Stimulated activated CD4-positive, alpha-beta T cell treated with anti-CD3 and anti-CD28 coated beads, Interleukin-4, amount 100 ng/mL, for 24 hours (primary cell): Measurements from ENCODE around the gene SCLT1.

Experiments used
- DNase-seq: peaks from one replicate; pipeline ENCODE4 v3.0.0-alpha.2; 2020

The SCLT1 gene

DNA sequence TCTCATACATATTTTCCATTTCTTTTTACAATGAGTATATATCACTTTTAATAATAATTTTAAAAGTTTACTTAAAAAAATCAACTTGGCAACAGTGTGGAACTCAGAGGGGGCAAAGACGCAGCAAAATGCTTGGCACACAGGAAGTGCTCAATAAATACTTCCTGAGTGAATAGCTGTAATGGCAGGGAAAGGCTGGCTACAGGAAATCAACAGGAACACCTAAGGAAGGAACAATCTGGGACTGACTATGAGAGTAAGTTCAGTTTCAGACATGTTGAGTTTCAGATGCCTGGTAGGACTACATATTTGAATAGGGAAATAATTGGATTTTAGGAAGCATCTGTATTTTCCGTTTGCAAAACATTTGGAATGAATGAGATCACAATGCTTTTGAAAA is 137.6 kb downstream of the SCLT1 start:
- DNase-seq = no peak

GRCh38 chr4:128954941-128955340 is 138.4 kb downstream of the SCLT1 start:
- no peak for DNase-seq

DNA sequence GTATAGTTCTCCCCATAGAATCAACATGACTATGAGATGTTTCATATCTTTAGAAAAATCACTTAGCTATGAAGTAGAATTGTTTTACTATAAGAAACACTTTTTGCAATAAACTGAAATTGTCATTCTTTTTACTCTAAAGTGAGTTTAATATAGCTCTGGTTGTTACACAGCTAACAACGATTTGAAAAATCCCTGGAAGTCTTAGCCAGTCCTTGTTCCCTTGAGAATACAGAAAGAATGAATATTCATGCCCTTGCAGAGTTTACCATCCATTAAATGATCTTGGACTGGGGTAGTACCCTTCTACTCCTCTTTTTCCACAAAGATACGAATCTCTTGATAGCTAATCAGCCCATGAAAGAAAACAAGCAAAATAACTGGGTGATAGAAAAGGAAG is 142.0 kb downstream of the SCLT1 start:
- no peak for DNase-seq

DNA sequence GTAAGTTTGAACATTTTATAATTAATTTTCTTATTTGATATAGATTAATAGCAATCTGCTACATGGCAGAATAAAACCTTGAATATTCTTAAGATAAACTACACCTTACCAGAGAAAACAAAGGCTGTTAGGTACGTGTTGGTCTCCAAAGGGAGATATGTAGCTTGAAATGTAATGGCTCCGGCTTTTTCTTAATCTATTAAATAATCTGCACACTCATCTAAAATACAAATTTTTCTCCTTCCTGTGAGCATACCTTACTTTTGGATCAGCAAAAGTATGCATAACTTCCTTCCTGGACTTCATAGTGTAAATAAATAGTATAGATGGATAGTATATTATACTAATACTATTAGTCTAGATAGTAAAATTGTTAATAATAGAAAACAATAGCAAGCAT is 142.5 kb downstream of the SCLT1 start:
- DNase-seq = no peak

GRCh38 chr4:128946916-128947315 is 146.4 kb downstream of the SCLT1 start:
- no peak for DNase-seq

GRCh38 chr4:128942607-128943006 is 150.7 kb downstream of the SCLT1 start:
- DNase-seq = no peak

DNA sequence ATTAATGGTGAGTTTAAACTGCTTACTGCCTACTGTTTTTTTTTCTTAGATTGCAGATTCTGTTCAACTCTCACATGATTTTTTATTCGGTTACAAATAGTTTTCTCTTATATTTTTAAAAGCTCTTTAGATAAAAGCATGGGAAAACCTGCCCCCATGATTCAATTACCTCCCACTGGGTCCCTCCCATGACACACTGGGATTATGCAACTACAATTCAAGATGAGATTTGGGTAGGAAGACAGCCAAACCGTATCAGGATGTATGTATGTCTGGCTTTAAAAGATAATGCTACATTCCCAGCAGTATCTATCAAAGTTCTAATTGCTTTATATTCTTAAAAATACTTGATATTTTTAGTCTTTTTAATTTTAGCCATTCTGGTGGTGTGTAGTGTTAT is 152.4 kb downstream of the SCLT1 start:
- DNase-seq = no peak

DNA sequence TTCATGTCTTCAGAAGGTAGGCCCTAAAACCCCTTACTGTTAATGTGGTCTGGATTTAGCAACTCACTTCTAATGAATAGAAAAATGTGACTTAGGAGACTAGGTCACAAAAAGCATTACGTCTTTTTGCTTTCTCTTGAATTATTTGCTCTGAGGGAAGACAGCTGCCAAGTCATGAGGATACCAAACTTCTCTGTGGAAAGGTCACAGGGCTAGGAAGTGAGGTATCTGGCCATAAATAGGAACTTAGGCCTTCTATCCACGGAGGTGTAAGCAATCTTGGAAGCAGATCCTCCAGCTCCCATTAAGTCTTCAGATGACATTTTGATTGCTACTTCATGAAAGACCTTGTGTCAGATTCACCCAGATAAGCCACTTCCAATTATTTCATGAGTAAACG is 163.3 kb downstream of the SCLT1 start:
- no peak for DNase-seq

DNA sequence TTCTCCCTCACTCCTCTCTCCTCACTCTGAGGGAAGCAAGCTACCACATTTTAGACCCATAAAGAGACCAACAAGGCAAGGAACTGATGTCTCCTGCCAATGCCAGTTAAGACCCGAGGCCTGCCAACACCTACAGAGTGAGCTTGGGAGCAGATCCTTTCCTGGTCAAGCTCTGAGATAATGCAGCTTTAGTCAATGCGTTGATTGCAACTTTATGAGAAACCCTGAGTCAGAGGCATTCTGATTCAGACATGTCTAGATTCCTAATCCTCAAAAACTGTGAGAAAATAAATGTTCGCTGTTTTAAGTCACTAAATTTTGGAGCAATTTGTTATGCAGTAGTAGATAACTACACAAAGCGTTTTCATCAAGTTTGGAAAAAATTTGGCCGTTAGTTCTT is 168.4 kb downstream of the SCLT1 start:
- no peak for DNase-seq

DNA sequence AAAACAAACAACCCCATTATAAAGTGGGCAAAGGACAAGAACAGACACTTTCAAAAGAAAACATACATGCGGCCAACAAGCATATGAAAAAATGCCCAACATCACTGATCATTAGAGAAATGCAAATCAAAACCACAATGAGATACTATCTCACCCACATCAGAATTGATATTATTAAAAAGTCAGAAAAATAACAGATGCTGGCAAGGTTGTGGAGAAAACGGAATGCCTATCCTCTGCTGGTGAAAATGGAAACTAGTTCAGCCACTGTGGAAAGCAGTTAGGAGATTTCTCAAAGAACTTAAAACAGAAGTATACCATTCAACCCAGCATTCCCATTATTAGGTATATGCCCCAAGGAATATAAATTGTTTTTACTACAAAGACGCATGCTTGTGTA is 171.4 kb downstream of the SCLT1 start:
- no peak for DNase-seq

GRCh38 chr4:128917781-128918180 is 175.6 kb downstream of the SCLT1 start:
- no peak for DNase-seq

DNA sequence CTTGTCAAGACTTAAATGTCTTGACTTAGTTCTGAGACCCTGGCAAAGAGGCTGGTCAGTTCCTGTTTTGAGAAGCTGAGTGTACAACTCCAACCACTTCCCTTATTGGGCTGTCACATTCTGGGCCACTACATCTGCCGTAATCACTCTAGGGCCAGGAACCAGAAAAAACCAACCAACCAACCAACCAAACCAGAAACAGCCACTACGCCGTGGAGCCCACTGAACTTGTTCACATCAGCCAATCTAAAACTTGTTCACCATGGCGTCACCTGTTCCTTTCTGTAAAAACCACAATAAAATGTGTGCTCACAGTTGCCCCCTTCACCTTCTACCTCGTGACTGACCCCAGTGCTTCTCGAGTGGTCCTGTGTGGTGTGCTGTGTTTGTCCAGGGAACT is 176.5 kb downstream of the SCLT1 start:
- peak; percentile 3 for DNase-seq

DNA sequence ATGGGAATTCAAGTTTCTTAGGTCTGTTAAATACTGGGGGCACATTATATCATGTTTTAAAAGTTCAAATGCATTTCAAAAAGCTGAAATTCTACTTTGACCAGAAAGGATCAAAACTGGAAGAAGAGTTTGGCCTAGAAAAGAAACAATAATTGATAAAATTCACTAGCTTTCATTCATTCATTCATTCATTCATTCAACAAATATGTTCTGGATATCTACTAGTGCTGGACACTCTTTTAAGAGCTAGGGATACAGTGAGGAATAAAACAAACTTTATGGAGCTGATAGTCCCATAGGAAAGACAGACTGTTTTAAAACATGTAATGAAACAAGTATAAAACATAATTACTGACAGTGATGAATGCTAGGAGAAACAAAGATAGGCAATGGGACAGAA is 177.8 kb downstream of the SCLT1 start:
- DNase-seq = no peak

DNA sequence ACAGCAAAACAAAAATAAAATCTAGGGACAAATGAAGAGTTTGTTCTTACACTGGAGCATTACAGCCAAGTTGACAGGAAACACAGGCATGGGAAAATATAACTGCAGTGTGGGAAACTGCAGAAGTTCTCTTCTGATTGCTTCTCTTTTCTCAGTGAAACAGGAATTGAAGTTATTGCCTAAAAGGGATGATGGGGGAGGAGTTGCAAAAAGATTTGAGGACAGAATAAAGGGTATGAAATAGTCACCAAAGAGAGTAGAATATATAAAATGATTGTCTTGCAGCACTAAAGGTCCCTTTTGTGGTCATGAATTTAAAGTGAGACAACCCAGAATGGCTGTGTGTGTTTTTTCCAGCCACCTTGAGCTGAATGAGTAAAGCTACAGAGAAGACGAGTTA is 180.1 kb downstream of the SCLT1 start:
- DNase-seq = no peak

GRCh38 chr4:128908735-128909134 is 184.6 kb downstream of the SCLT1 start:
- DNase-seq = no peak

DNA sequence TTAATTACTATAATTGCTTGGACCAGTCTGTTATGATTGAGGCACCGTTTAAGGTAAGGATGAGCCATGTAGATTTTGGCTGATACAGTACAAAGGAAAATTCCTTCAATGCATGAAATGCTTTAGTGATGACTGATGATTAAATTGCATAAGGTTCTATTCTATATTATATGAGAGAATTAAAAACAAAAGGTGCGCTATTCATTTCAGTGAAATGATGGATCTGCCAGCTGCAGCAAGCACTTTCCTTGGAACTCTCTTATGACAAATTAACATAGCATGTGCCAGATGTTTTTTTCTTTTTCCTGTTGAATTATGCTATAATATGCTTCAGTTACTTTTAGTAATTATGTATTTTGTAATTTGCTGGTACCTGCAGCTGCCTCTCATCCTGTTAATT is 185.4 kb downstream of the SCLT1 start:
- no peak for DNase-seq

GRCh38 chr4:128906581-128906980 is 186.8 kb downstream of the SCLT1 start:
- DNase-seq = no peak

- no peak for DNase-seq
Measured at GRCh38 chr4:128904821-128905220, 188.5 kb downstream of the SCLT1 start.

DNA sequence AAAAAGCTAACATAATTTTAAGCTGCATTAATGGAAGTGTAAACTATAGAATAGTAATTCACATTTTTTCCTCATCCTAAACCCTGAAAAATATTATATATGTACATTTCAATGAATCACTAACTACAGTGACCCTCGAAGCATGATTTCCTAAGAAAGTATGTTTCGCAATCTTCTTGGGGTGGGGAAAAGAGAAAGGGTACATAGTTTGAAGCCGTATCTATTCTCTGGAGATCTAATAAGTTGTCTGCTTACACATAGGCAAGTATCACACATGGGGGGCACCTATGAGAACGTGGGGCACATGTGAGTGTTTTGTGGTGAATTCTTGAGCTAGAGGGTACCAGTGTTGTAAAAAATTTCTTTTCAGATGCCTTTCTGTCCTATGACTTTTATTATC is 212.7 kb downstream of the SCLT1 start:
- no peak for DNase-seq

DNA sequence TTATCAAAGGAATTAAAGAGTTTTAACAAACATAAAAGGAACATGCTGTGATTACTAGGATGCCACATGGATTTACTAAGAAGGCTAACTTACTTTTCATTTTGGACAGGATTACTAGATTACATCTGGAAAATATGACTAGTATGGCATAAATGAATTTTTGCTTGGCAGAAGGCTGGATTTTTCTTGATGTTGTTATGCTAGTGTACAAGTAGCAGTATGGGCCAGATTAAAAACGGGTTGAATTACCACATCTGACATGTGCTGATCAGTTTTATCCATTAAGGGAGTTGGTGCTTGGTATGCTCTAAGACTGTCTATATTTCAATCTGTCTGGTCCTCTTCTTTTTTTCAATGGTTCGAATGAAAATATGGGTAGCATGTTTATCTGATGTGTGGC is 213.4 kb downstream of the SCLT1 start:
- DNase-seq = no peak

DNA sequence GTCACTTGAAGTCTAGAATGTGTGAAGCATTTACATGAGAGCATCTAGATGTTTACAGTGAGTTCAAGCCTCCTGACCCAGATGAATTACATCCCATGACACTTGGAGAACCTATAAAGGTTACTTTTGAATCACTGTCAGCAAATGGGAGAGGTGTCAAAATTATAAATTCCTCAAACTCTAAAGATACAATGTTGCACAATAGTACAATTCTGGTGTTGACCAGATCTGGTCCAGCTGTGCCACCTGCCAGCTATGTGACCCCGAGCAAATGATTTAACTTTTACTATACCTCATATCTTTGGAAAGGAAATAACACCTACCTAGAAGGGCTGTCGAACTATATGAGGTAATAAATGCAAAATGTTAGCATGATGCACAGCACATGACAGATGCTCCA is 214.1 kb downstream of the SCLT1 start:
- DNase-seq = no peak

DNA sequence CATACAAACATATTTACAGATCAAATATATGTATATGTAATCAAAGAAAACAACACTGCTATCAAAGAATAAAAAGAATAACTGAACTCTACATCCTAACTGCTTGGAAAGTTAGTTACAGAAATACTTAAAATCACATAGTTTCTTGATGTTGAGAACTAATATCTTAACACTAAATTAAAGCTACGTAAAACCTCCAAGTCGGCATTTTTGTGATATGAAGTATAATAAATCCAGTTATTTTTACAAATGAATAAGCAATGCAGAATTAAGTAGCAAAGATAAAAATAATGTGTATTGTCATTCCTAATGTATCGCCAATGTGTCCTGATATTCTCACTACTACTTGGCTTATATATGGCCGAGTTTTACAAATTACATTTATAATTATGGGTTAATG is 215.4 kb downstream of the SCLT1 start:
- DNase-seq = no peak

- DNase-seq = no peak
Measured at GRCh38 chr4:128876200-128876599, 217.1 kb downstream of the SCLT1 start.

DNA sequence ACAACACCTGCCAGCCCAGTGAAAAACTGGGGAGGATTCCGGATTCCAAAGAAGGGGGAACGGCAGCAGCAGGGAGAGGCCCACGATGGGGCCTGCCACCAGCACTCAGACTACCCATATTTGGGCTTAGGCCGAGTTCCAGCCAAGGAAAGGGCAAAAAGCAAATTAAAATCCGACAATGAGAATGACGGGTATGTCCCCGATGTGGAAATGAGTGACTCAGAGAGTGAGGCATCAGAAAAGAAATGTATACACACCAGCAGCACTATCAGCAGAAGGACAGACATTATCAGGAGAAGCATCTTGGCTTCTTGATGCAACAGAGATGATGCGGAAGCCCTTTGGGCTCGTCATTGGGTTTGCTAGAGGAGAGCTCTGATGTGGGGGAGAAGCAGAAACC is 221.4 kb downstream of the SCLT1 start:
- no peak for DNase-seq

- DNase-seq = no peak
Measured at GRCh38 chr4:128869776-128870509, 223.4 kb downstream of the SCLT1 start.

- DNase-seq = no peak
Measured at GRCh38 chr4:128868758-128869157, 224.6 kb downstream of the SCLT1 start.
